IMR-90 (cell line): ENCODE results near the gene E2F8. TPM values are rescaled to one million over a fixed set of nuclear protein-coding genes. Genes with fewer than 3 reads are reported as not detected.

Source experiments
- ATAC-seq: fragments of 200-7000 bp; cut with Tn5 transposase; 2 replicates; pipeline ENCODE4 v1.9.1; 2020; ENCODE audit warnings: low read depth, mild to moderate bottlenecking, moderate library complexity
- BruUV-seq: library from RNA; stranded (reverse); fragments of 400-500 nt; replicated peaks from 2 replicates; lab custom pipeline; 2021; lab: Mats Ljungman, UMichigan
- CTCF ChIA-PET: fragments of 300-600 bp; formaldehyde crosslinking; extraction: SDS; loops from one replicate; lab custom pipeline; 2021; ENCODE audit warnings: antibody characterized with exemption; lab: Yijun Ruan, JAX
- POLR2A ChIA-PET: fragments of 300-600 bp; sonication (Branson Sonifier 250); formaldehyde crosslinking; loops from one replicate; lab custom pipeline; 2022; ENCODE audit warnings: antibody characterized with exemption; ENCODE audit not compliant: unreplicated experiment; lab: Charles Lee
- DNase-seq: peaks from one replicate; pipeline ENCODE4 v3.0.0; 2013
- H2AFZ ChIP-seq: replicated peaks from 2 replicates; pipeline ENCODE3; 2013; ENCODE audit warnings: low read length, mild to moderate bottlenecking; ENCODE audit not compliant: poor library complexity
- H2AK5ac ChIP-seq: 2 replicates; pipeline ENCODE4 v1.6.1; 2013; ENCODE audit warnings: low read depth, low read length, inconsistent platforms
- H2AK9ac ChIP-seq: replicated peaks from 2 replicates; pipeline ENCODE3; 2013; ENCODE audit warnings: mild to moderate bottlenecking, low read depth, low read length, moderate library complexity; ENCODE audit not compliant: poor library complexity
- H2BK120ac ChIP-seq: 2 replicates; pipeline ENCODE4 v1.6.1; 2013; ENCODE audit warnings: low read depth, low read length, inconsistent platforms
- H2BK15ac ChIP-seq: 3 replicates; pipeline ENCODE4 v1.6.1; 2013; ENCODE audit warnings: low read depth, low read length, inconsistent platforms
- H2BK20ac ChIP-seq: 2 replicates; pipeline ENCODE4 v1.6.1; 2013; ENCODE audit warnings: low read depth, mild to moderate bottlenecking, inconsistent platforms, low read length, moderate library complexity
- H2BK5ac ChIP-seq: 2 replicates; pipeline ENCODE4 v1.6.1; 2013; ENCODE audit warnings: mild to moderate bottlenecking, low read depth, low read length, inconsistent platforms; ENCODE audit not compliant: poor library complexity, severe bottlenecking
- H3K14ac ChIP-seq: replicated peaks from 2 replicates; pipeline ENCODE4 v1.6.1; 2013; ENCODE audit warnings: low read depth, low read length, inconsistent platforms
- H3K18ac ChIP-seq: 2 replicates; pipeline ENCODE4 v1.6.1; 2013; ENCODE audit warnings: low read depth, low read length, control low read depth
- H3K23ac ChIP-seq: 2 replicates; pipeline ENCODE4 v1.6.1; 2013; ENCODE audit warnings: low read depth, low read length, inconsistent platforms
- H3K27ac ChIP-seq: 2 replicates; pipeline ENCODE4 v1.5.1; 2013; ENCODE audit warnings: mild to moderate bottlenecking, control low read depth, low read length; ENCODE audit not compliant: insufficient read depth
- H3K27me3 ChIP-seq: 2 replicates; pipeline ENCODE4 v1.6.1; 2013; ENCODE audit warnings: low read length; ENCODE audit not compliant: control insufficient read depth, insufficient read depth
- H3K36me3 ChIP-seq: 2 replicates; pipeline ENCODE4 v1.6.1; 2013; ENCODE audit warnings: low read length, mixed read lengths; ENCODE audit not compliant: control insufficient read depth, insufficient read depth
- H3K4ac ChIP-seq: 2 replicates; pipeline ENCODE4 v1.6.1; 2013; ENCODE audit warnings: low read depth, low read length, inconsistent platforms
- H3K4me1 ChIP-seq: 2 replicates; pipeline ENCODE4 v1.6.1; 2013; ENCODE audit warnings: low read length, mixed read lengths; ENCODE audit not compliant: control insufficient read depth, insufficient read depth
- H3K4me2 ChIP-seq: 2 replicates; pipeline ENCODE4 v1.6.1; 2013; ENCODE audit warnings: low read depth, mild to moderate bottlenecking, control low read depth, low read length, moderate library complexity
- H3K4me3 ChIP-seq: 2 replicates; pipeline ENCODE4 v1.5.1; 2013; ENCODE audit warnings: low read depth, mild to moderate bottlenecking, control low read depth, low read length, moderate library complexity; ENCODE audit not compliant: insufficient read depth
- H3K56ac ChIP-seq: 2 replicates; pipeline ENCODE4 v1.6.1; 2013; ENCODE audit warnings: low read length, inconsistent platforms; ENCODE audit not compliant: insufficient read depth; ENCODE audit errors: extremely low read depth
- H3K79me1 ChIP-seq, 2 experiments: 2 replicates each; pipeline ENCODE4 v1.6.1; 2013; ENCODE audit warnings: low read length in 2 of 2, inconsistent platforms in 1 of 2, low read depth in 1 of 2
- H3K9ac ChIP-seq: 2 replicates; pipeline ENCODE4 v1.6.1; 2013; ENCODE audit warnings: low read depth, low read length, control low read depth
- H3K9me1 ChIP-seq: 2 replicates; pipeline ENCODE4 v1.6.1; 2013; ENCODE audit warnings: low read length, inconsistent platforms; ENCODE audit not compliant: insufficient read depth
- H3K9me3 ChIP-seq: 2 replicates; pipeline ENCODE4 v1.6.1; 2013; ENCODE audit warnings: low read length; ENCODE audit not compliant: control insufficient read depth, insufficient read depth
- H4K20me1 ChIP-seq: 2 replicates; pipeline ENCODE4 v1.6.1; 2013; ENCODE audit warnings: low read length, inconsistent platforms; ENCODE audit not compliant: insufficient read depth
- H4K5ac ChIP-seq: 2 replicates; pipeline ENCODE4 v1.6.1; 2013; ENCODE audit warnings: mild to moderate bottlenecking, low read depth, low read length, control low read depth
- H4K8ac ChIP-seq, 2 experiments: 2 replicates each; pipeline ENCODE4 v1.6.1; 2013; ENCODE audit warnings: low read depth in 2 of 2, low read length in 2 of 2, control low read depth in 1 of 2, inconsistent platforms in 1 of 2
- H4K91ac ChIP-seq: 2 replicates; pipeline ENCODE4 v1.6.1; 2013; ENCODE audit warnings: low read depth, low read length, inconsistent platforms; ENCODE audit not compliant: insufficient read depth
- BHLHE40 ChIP-seq: fragments of 150-350 bp; IDR thresholded peaks from 2 replicates; pipeline ENCODE4 v1.6.1; 2016; ENCODE audit warnings: mild to moderate bottlenecking, low read depth, low read length
- CEBPB ChIP-seq: IDR thresholded peaks from 2 replicates; pipeline ENCODE4 v1.6.1; 2012; ENCODE audit warnings: low read depth, low read length, improper control_type of control experiment
- CHD1 ChIP-seq: IDR thresholded peaks from 2 replicates; pipeline ENCODE4 v1.6.1; 2012; ENCODE audit warnings: low read depth, low read length, improper control_type of control experiment
- FOS ChIP-seq: fragments of 150-350 bp; IDR thresholded peaks from 2 replicates; pipeline ENCODE4 v1.6.1; 2016; ENCODE audit warnings: low read depth, low read length
- MAZ ChIP-seq: IDR thresholded peaks from 2 replicates; pipeline ENCODE4 v1.6.1; 2012; ENCODE audit warnings: low read depth, mild to moderate bottlenecking, low read length, improper control_type of control experiment, moderate library complexity, borderline replicate concordance
- MXI1 ChIP-seq: IDR thresholded peaks from 2 replicates; pipeline ENCODE4 v1.6.1; 2012; ENCODE audit warnings: low read depth, mild to moderate bottlenecking, low read length, moderate library complexity, borderline replicate concordance
- POLR2A ChIP-seq: IDR thresholded peaks from 2 replicates; pipeline ENCODE4 v1.6.1; 2012; ENCODE audit warnings: mild to moderate bottlenecking, low read depth, low read length
- RAD21 ChIP-seq: IDR thresholded peaks from 2 replicates; pipeline ENCODE4 v1.6.1; 2012; ENCODE audit warnings: low read length, improper control_type of control experiment
- RCOR1 ChIP-seq: IDR thresholded peaks from 2 replicates; pipeline ENCODE4 v1.6.1; 2012; ENCODE audit warnings: mild to moderate bottlenecking, low read length, improper control_type of control experiment; ENCODE audit not compliant: insufficient replicate concordance
- RFX5 ChIP-seq: IDR thresholded peaks from 2 replicates; pipeline ENCODE4 v1.8.0; 2012; ENCODE audit warnings: low read depth, mild to moderate bottlenecking, low read length, moderate library complexity
- SMC3 ChIP-seq: fragments of 150-350 bp; IDR thresholded peaks from 2 replicates; pipeline ENCODE4 v1.6.1; 2016; ENCODE audit warnings: low read depth, mild to moderate bottlenecking, antibody characterized with exemption, low read length, moderate library complexity
- WGBS, 2 experiments: methylation state at CpG; one replicate each; pipeline versions ENCODE4 v1.1.5 to v1.1.7; 2013; ENCODE audit warnings: missing lambda C conversion rate in 2 of 2; ENCODE audit not compliant: insufficient read length in 1 of 2; ENCODE audit errors: extremely low coverage in 2 of 2; 5-methylcytosine and 5-hydroxymethylcytosine counted together
- dilution Hi-C: fragments of 300-500 bp; cut with HindIII; formaldehyde crosslinking; loops from one replicate; pipeline ENCODE4 v1.14.3; 2018; ENCODE audit warnings: low sequenced_read_pairs; ENCODE audit not compliant: unreplicated experiment
- in situ Hi-C: fragments of 300-500 bp; cut with MboI; formaldehyde crosslinking; loops from 3 replicates; pipeline ENCODE4 v1.14.3; 2019; ENCODE audit warnings: low sequenced_read_pairs, inconsistent platforms, mixed read lengths
- intact Hi-C: fragments of 100-400 bp; cut with micrococcal nuclease; formaldehyde crosslinking; loops from 2 replicates; pipeline ENCODE4 v1.10.0; 2022
- polyA plus RNA-seq, 3 experiments: library from polyadenylated mRNA; depleted of rRNA; stranded (reverse); fragments of >200 nt; gene quantifications; 2 replicates each; pipeline ENCODE4 v1.2.3, GENCODE V29; 2012; ENCODE audit warnings: low replicate concordance in 1 of 3
- total RNA-seq: library from RNA; depleted of rRNA; stranded (reverse); fragments of >200 nt; gene quantifications from 2 replicates; pipeline ENCODE4 v1.2.3, GENCODE V29; 2012
- TF ChIP-seq, protein P1 (sequence below): conservative IDR thresholded peaks from 2 replicates; pipeline ENCODE4 v1.5.1; 2012; ENCODE audit warnings: mild to moderate bottlenecking, low read depth, low read length, improper control_type of control experiment
- TF ChIP-seq, protein P2 (sequence below): fragments of 150-350 bp; IDR thresholded peaks from 2 replicates; pipeline ENCODE4 v1.6.1; 2016; ENCODE audit warnings: low read depth, mild to moderate bottlenecking, low read length, moderate library complexity, borderline replicate concordance

E2F8 gene
- total and polyA plus RNA-seq, 2 of the 4 experiments (the other 2 are of a cell fraction) = 1.1 to 2.3 TPM

GRCh38 chr11:19268909-19269308 lies 28.2 kb upstream of the E2F8 start:
- Histone ChIP-seq H3K23ac (no peak overlapping the region), H2BK20ac (no peak overlapping the region), H3K9me3 (no peaks in the 10 kb centered on the region), H3K4me3 (no peak overlapping the region), H2BK15ac (no peak overlapping the region), H4K8ac (no peak overlapping the region), H3K9ac (no peak overlapping the region), H3K18ac (no peak overlapping the region), H3K79me1 (no peaks in the 10 kb centered on the region), H2BK5ac (no peak overlapping the region), H3K56ac (no peak overlapping the region), H3K27ac (no peak overlapping the region), H3K14ac (no peak overlapping the region), H4K5ac (no peak overlapping the region), H2AK9ac (no peak overlapping the region), H3K27me3 (peaks cover 26% of the 10 kb centered on the region), H3K9me1 (no peaks in the 10 kb centered on the region), H2AFZ (no peak overlapping the region), H3K4ac (no peak overlapping the region), H3K4me2 (no peak overlapping the region), H3K36me3 (no peaks in the 10 kb centered on the region), H2AK5ac (no peak overlapping the region), H4K91ac (no peak overlapping the region), H2BK120ac (no peak overlapping the region), H4K20me1 (no peaks in the 10 kb centered on the region), H3K4me1 (no peaks in the 10 kb centered on the region)
- dilution Hi-C loops = no loop called here
- POLR2A ChIA-PET = no interaction called here
- DNase-seq (no peak), ATAC-seq (no peak)
- no TSS peak for BruUV-seq
- TF ChIP-seq RFX5 (no peak), BHLHE40 (no peak), RCOR1 (no peak), CEBPB (no peak), FOS (no peak), SMC3 (no peak), CHD1 (no peak), MAZ (no peak), RAD21 (no peak), MXI1 (no peak), POLR2A (no peak)
- TF ChIP-seq, protein P1, sequence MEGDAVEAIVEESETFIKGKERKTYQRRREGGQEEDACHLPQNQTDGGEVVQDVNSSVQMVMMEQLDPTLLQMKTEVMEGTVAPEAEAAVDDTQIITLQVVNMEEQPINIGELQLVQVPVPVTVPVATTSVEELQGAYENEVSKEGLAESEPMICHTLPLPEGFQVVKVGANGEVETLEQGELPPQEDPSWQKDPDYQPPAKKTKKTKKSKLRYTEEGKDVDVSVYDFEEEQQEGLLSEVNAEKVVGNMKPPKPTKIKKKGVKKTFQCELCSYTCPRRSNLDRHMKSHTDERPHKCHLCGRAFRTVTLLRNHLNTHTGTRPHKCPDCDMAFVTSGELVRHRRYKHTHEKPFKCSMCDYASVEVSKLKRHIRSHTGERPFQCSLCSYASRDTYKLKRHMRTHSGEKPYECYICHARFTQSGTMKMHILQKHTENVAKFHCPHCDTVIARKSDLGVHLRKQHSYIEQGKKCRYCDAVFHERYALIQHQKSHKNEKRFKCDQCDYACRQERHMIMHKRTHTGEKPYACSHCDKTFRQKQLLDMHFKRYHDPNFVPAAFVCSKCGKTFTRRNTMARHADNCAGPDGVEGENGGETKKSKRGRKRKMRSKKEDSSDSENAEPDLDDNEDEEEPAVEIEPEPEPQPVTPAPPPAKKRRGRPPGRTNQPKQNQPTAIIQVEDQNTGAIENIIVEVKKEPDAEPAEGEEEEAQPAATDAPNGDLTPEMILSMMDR = no peak
- TF ChIP-seq, protein P2, sequence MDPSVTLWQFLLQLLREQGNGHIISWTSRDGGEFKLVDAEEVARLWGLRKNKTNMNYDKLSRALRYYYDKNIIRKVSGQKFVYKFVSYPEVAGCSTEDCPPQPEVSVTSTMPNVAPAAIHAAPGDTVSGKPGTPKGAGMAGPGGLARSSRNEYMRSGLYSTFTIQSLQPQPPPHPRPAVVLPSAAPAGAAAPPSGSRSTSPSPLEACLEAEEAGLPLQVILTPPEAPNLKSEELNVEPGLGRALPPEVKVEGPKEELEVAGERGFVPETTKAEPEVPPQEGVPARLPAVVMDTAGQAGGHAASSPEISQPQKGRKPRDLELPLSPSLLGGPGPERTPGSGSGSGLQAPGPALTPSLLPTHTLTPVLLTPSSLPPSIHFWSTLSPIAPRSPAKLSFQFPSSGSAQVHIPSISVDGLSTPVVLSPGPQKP = no peak
- in situ Hi-C loops = no loop called here
- intact Hi-C loops = no loop called here
- no CpG with 5 or more reads among the region's 1 CpG for WGBS, 2 experiments
- CTCF ChIA-PET = interaction anchor here (1.7 kb wide), 1 partner anchor 9 kb away, joined by 4 read pairs; no protein-coding TSS in a partner anchor
